ENCODE measurements around the gene IER2.
"Not testable (repeated sequence)": the region's sequence is repeated elsewhere in the genome, so short reads cannot be mapped to it uniquely, and the experiment has no call there.

Gene IER2

DNA sequence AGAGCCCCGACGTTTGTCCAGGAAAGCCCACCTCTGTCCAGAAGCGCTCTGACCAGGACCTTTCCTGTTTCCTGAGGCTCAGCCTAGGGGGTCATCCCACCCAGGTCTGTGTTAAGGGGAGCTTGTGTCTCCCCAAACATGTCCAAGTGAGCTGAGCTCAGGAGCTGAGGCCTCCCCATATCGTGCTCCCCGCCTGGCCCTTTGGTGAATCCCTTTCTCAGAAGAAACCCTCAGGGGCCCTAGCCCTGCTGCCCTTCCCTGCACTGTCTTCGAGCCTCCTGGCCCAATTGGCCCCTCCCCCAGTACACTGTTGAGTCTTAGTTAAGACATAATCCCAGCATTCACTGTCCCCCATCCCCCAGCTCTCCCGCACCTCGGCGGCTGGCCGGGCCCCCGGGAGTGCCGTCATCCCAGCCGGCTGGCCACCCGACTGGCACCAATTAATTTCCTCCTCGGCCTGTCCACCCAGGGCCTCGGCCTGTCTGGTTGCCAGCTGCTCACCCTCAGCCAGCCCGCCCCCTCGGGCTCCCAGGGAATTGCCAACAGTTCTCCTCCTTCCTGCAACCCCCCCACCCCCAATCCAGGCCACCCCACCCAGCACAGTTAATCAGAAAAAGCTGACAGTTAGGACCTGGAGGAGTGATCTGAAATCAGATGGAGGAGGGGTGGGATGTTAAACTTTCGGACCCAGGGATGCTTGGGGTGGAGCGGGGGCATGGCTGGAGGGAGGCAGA is 13.6 kb downstream of the IER2 start:
- peak; percentile 72 for DNase-seq (ENCODE audit: low read depth)

DNA sequence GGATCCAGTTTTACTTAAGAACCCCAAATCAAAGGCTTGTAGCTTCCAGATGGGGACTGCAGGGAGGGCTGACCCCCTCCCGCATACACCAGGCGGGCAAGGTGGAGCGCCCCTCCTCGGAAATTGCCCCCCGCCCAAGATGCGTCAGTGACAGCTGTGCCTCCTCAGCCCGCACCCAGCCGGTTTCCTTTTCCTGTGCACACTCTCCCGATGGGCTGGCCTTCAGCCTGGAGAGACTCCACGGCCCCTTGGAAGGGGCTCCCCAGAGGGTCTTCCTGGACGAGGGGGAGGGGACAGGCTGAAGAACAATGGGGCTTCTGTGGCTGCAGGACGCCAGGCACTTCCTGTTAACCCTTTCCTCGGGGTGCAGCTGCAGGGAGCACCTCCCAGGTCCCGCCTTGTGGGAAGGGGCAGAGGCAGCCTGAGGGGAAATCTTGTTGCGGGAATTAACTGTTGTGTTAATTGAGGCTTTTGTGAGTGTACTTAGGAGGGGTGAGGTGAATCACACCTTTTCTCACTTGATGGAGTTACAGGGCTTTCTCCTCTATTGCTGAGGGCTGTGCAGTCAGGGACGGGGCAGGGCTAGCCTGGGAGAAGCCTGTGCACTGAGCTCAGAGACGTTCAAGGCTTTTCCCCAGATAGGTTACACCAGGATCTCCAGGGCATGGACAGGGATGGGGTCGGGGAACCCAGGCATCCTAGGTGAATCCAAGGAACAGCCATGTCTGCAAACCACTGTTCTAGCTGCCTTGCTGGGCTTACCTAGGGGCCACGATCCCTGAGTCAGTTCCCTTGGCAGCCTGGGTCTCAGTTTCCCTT is 14.3 kb downstream of the IER2 start:
- no peak for DNase-seq (ENCODE audit: low read depth)

DNA sequence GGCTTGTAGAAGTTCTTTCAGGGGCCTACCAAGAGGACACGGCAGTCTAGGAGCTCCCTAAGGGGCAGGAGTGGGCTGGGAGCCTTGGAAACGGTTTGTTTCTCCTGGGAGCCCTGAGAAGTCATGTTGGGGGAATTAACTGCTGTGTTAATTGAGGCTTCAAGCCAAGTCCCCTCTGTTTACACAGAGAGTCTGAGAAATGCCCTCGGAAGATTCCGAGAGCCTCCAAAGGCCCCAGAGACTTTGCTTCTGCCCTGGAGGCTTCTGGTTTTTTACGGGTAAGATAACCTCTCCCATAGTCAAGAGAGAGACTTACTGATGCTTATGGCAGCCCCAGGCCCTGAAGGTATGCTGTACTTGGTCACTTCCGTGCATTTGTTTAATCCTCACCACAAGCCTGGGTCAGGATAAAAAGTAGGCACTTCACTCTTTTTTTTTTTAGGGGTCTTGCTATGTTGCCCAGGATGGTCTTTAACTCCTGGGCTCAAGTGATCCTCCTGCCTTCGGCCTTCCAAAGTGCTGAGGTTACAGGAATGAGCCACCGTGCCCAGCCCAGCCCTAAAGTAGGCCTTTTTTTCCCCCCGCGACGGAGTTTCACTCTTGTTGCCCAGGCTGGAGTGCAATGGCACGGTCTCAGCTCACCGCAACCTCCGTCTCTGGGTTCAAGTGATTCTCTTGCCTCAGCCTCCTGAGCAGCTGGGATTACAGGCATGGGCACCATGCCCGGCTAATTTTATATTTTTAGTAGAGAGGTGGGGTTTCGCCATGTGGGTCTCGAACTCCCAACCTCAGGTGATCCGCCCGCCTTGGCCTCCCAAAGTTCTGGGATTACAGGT is 15.2 kb downstream of the IER2 start:
- no peak for DNase-seq (ENCODE audit: low read depth)

- not testable (repeated sequence) for DNase-seq (ENCODE audit: low read depth)
Observed at GRCh38 chr19:13166151-13166550, 15.9 kb downstream of the IER2 start.

DNA sequence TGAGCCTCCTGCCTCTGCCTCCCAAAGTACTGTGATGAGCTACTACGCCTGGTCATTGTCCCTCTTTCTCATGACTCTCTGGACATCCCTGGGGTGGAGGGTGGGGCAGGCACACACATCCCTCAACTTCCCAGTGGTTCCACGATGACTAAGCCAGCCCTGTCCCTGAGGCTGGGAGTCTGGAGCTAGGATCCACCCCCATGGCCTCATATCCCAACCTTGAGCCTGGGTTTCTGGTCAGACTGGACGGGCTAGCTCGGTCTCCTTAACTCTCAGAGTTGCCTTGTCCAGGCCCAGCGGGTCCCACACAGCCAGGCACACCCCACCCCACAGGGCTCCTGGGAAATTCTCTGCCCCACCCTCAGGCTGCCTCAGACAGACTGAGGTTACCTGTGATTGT is 19.6 kb downstream of the IER2 start:
- DNase-seq (ENCODE audit: low read depth): no peak

DNA sequence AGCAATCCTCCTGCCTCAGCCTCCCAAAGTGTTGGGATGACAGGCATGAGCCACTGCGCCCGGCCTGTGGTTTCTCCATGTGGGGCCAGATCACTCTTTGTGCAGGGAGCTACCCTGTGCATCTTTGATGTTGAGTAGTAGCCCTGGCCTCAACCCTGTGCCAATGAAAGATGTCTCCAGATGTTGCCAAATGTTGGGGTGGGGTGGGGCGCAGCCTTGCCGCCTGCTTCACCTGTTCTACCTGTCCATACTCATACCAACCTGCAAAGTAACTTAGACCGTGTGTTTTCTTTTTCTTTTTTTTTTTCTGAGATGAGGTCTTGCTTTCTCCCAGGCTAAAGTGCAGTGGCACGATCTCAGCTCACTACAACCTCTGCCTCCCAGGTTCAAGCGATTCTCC is 20.9 kb downstream of the IER2 start:
- DNase-seq (ENCODE audit: low read depth): no peak

GRCh38 chr19:13172346-13173138 is 22.3 kb downstream of the IER2 start:
- peak; percentile 79 for DNase-seq (ENCODE audit: low read depth)

DNA sequence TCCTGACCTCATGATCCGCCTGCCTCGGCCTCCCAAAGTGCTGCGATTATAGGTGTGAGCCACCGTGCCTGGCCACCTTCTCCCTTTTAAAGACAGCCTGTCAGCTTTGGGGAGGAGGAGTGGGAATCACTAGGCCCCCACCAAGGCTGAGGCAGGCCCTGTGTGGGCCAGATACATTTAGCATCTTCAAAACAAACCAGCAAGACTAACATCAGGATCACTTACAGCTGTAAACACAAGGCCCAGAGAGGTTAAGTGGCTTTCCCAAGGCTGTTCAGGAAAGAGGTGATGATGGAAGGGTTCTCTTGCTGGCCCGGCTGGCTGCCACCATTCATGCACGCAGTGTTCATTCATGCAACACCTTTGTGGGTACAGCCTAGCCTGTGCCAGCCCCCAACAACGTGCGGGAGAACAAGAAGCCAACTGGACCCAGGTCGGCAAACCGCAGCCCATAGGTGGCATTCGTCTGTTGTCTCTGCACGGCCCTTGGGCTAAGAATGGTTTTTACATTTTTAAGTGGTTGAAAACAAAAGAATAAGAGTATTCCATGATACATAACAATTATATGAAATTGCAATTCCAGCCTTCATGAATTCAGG is 23.0 kb downstream of the IER2 start:
- DNase-seq (ENCODE audit: low read depth): no peak

- no peak for DNase-seq (ENCODE audit: low read depth)
Observed at GRCh38 chr19:13176345-13176744, 26.1 kb downstream of the IER2 start.

DNA sequence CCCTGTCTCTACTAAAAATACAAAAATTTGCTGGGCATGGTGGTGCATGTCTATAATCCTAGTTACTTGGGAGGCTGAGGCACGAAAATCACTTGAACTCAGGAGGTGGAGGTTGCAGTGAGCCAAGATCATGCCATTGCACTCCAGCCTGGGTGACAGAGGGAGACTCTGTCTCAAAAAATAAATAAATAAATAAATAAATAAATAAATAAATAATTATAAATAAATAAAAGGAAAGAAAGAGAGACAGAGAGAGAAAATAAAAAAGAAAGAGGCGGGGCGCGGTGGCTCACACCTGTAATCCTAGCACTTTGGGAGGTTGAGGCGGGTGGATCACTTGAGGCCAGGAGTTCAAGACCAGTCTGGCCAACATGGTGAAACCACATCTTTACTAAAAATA is 27.4 kb downstream of the IER2 start:
- DNase-seq (ENCODE audit: low read depth): not testable (repeated sequence)

DNA sequence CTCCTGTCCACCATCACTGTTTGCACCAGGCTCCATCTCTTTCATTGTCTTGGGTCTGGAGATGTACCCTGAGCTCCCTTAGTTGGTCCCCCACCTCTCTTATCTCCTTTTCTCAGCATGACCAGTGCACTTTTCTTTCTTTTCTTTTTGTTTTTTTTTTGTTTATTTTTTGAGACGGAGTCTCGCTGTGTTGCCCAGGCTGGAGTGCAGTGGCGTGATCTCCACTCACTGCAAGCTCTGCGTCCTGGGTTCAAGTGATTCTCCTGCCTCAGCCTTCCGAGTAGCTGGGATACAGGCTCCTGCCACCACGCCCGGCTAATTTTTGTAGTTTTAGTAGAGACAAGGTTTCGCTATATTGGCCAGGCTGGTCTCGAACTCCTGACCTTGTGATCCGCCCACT is 28.1 kb downstream of the IER2 start:
- DNase-seq (ENCODE audit: low read depth): not testable (repeated sequence)

DNA sequence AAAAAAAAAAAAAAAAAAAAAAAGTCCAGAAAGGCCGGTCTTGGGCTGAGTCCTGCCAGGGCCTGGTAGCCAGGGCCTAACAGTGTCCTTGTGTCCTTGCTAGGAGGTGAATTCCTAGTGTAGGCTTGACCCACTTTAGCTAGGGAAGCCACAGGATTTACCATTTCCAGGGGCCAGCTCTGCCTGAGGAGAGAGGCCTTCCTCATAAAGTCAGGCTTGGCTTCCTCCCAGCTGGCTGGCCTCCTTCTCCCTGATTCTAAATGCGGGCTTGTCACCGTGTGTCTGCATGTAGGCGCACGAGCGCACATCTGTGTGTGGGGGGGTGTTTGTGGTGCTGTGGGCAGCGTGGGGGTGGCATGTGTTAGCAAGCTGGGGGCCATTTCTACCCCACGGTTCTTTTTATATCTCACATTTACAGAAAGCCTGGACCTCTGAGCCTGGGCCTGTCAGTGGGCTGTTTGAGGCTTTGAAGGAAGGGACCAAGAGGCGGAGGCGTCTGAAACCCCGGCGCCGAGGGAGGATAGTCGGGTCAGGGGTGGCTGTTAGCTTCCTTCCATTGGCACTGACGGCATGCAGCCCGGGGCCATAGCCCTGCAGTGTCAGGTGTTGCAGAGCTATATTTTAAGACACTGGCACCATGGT is 31.7 kb downstream of the IER2 start:
- no peak for DNase-seq (ENCODE audit: low read depth)

DNA sequence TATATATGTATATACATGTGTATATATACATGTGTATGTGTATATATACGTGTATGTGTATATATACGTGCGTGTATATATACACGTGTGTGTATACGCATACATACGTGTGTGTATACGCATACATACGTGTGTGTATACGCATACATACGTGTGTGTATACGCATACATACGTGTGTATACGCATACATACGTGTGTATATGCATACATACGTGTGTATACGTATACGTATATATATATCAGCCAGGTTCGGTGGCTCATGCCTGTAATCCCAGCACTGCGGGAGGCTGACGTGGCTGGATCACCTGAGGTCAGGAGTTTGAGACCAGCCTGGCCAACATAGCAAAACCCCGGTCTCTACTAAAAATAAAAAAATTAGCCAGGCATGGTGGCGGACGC is 34.7 kb downstream of the IER2 start:
- DNase-seq (ENCODE audit: low read depth): not testable (repeated sequence)

DNA sequence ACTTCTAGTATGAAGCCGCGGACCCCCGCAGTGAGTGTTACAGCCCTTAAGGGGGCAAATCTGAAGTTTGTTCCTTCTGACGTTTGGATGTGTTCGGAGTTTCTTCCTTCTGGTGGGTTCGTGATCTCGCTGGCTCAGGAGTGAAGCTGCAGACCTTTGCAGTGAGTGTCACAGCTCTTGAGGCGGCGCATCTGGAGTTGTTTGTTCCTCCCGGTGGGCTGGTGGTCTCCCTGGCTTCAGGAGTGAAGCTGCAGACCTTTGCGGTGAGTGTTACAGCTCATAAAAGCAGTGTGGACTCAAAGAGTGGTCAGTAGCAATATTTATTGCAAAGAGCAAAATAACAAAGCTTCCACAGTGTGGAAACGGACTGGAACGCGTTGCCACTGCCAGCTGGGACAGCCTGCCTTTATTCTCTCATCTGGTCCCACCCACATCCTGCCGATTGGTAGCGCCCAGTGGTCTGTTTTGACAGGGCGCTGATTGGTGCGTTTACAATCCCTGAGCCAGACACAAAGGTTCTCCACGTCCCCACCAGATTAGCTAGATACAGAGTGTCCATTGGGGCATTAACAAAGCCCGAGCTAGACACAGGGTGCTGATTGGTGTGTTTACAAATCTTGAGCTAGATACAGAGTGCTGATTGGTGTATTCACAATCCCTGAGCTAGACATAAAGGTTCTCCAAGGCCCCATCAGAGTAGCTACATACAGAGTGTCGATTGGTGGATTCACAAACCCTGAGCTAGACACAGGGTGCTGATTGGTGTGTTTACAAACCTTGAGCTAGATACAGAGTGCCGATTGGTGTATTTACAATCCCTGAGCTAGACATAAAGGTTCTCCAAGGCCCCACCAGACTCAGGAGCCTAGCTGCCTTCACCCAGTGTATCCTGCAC is 35.8 kb downstream of the IER2 start:
- not testable (repeated sequence) for DNase-seq (ENCODE audit: low read depth)

- DNase-seq (ENCODE audit: low read depth): not testable (repeated sequence)
Observed at GRCh38 chr19:13186688-13187087, 36.5 kb downstream of the IER2 start.

DNA sequence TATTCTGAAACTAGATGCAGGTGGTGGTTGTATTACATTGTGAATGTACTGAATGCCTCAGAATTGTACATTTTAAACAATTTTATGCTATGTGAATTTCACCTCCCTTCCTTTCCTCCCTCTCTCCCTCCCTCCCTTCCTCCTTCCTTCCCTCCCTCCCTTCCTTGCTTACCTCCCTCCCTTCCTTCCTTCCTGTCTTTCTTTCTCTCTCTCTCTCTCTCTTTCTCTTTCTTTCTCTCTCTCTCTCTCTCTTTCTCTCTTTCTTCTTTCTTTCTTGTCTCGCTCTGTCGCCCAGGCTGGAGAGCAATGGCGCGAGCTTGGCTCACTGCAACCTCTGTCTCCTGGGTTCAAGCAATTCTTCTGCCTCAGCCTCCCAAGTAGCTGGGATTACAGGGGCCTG is 37.2 kb downstream of the IER2 start:
- no peak for DNase-seq (ENCODE audit: low read depth)

- no peak for DNase-seq (ENCODE audit: low read depth)
Observed at GRCh38 chr19:13189600-13189999, 39.4 kb downstream of the IER2 start.

- DNase-seq (ENCODE audit: low read depth): no peak
Observed at GRCh38 chr19:13190781-13191540, 40.8 kb downstream of the IER2 start.

GRCh38 chr19:13195678-13196077 is 45.5 kb downstream of the IER2 start:
- DNase-seq (ENCODE audit: low read depth): no peak
